ENCODE data around the gene LARGE1. TPM values are rescaled to one million over a fixed set of nuclear protein-coding genes. Genes with fewer than 3 reads are reported as not detected.

Gene LARGE1
- total RNA-seq, 1 donor, result 22.8 TPM

DNA sequence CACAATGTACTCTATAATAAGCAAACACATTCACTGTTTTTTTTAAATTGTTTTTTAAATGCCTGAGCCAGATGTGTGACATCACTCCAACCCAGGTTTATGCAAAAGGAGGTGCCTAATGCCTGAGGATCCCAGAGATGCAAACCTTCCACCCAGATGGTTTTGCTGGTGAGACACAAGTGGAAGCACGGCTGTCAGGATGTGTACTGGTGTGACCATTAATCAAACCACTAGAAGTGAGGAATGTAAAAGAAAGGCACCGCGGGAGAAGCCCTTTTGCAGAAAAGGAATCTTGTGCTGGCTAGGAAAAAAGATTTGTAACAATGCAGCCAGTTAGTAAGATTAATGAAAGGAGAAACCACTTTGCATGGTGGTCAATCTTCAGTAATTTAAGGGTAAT is 407.4 kb downstream of the LARGE1 start:
- no peaks in the 10 kb centered on the region for H3K36me3 ChIP-seq (ENCODE audit: insufficient read depth, low read length)
- no peak overlapping the region for H3K4me2 ChIP-seq (ENCODE audit: insufficient read depth, low read length)
- no peak overlapping the region for H2AFZ ChIP-seq (ENCODE audit: low read length)
- H3K27ac ChIP-seq (ENCODE audit: low read depth, low read length), result no peak overlapping the region
- TF ChIP-seq, protein P1, sequence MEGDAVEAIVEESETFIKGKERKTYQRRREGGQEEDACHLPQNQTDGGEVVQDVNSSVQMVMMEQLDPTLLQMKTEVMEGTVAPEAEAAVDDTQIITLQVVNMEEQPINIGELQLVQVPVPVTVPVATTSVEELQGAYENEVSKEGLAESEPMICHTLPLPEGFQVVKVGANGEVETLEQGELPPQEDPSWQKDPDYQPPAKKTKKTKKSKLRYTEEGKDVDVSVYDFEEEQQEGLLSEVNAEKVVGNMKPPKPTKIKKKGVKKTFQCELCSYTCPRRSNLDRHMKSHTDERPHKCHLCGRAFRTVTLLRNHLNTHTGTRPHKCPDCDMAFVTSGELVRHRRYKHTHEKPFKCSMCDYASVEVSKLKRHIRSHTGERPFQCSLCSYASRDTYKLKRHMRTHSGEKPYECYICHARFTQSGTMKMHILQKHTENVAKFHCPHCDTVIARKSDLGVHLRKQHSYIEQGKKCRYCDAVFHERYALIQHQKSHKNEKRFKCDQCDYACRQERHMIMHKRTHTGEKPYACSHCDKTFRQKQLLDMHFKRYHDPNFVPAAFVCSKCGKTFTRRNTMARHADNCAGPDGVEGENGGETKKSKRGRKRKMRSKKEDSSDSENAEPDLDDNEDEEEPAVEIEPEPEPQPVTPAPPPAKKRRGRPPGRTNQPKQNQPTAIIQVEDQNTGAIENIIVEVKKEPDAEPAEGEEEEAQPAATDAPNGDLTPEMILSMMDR (IDR thresholded peaks at IDR 0.05; ENCODE audit: extremely low read depth, low read depth, low read length), result no peak
- no peaks in the 10 kb centered on the region for H3K4me1 ChIP-seq (ENCODE audit: insufficient read depth, low read length)
- no peak overlapping the region for H3K4me3 ChIP-seq (ENCODE audit: insufficient read depth, low read length)
- no peaks in the 10 kb centered on the region for H3K79me2 ChIP-seq (ENCODE audit: insufficient read depth, low read length)
- no peaks in the 10 kb centered on the region for H3K27me3 ChIP-seq (ENCODE audit: insufficient read depth, low read length)
- no peaks in the 10 kb centered on the region for H3K9me3 ChIP-seq (ENCODE audit: low read depth, low read length)
- no peaks in the 10 kb centered on the region for H4K20me1 ChIP-seq (ENCODE audit: insufficient read depth, low read length)
- DNase-seq (ENCODE audit: insufficient read length, low spot score, missing footprints), result no peak

DNA sequence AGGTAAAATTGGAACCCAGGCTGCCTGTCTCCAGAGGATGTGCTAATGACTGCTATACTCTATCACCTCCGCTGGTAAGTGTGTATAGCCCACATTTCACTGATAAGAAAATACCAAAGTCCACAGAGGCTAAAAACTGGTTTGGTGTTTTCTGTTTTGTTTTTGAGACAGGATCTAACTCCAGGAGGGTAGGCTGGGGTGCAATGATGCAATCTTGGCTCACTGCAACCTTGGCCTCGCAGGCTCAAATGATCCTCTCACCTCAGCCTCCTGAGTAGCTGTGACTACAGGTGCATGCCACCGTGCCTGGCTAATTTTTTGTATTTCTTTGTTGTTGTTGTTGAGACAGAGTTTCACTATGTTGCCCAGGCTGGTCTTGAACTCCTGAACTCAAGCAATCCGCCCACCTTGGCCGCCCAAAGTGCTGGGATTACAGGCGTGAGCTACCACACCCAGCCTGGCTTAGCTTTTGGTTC is 409.8 kb downstream of the LARGE1 start:
- Histone ChIP-seq H3K4me3 (ENCODE audit: insufficient read depth, low read length) (no peak overlapping the region), H2AFZ (ENCODE audit: low read length) (no peak overlapping the region), H3K4me1 (ENCODE audit: insufficient read depth, low read length) (no peaks in the 10 kb centered on the region), H3K36me3 (ENCODE audit: insufficient read depth, low read length) (no peaks in the 10 kb centered on the region), H3K27me3 (ENCODE audit: insufficient read depth, low read length) (no peaks in the 10 kb centered on the region), H3K27ac (ENCODE audit: low read depth, low read length) (no peak overlapping the region), H3K9me3 (ENCODE audit: low read depth, low read length) (no peaks in the 10 kb centered on the region), H4K20me1 (ENCODE audit: insufficient read depth, low read length) (no peaks in the 10 kb centered on the region), H3K4me2 (ENCODE audit: insufficient read depth, low read length) (no peak overlapping the region), H3K79me2 (ENCODE audit: insufficient read depth, low read length) (no peaks in the 10 kb centered on the region)
- DNase-seq (ENCODE audit: insufficient read length, low spot score, missing footprints), result no peak
- TF ChIP-seq, protein P1 (IDR thresholded peaks at IDR 0.05; ENCODE audit: extremely low read depth, low read depth, low read length), result no peak

DNA sequence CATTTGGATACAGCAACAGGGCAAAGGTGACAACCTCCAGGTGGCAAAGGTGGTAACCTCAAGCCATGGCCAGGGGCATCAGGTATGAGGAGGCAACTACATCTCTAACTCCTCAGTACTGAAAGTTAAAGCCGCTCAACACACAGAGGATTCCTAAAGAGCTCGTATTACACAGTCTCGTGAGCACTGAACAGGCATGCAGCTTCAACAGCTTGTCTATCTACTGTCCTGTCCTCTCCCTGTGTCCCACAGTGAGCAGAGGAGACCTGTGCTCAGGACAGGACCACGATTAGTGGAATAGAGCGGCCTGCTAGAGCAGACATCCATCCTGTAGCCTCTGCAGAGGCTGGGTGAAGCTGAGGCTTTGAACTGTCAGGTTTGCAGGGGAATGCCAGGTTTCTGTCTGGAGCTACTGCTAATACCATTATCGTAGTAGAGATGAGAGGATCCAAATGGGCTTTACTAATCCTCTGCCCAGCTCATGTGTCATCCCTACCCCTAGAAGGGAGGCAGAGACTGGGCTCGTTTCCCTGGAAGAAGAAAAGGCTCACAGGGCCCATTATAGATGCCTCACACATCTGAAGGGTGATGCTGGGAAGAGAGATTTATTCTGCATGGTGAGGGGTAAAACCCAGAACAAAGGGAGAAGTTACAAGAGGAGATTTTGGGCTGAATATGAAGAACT is 415.2 kb downstream of the LARGE1 start:
- H3K79me2 ChIP-seq (ENCODE audit: insufficient read depth, low read length), result no peaks in the 10 kb centered on the region
- H3K4me3 ChIP-seq (ENCODE audit: insufficient read depth, low read length), result no peak overlapping the region
- TF ChIP-seq, protein P1 (IDR thresholded peaks at IDR 0.05; ENCODE audit: extremely low read depth, low read depth, low read length), result no peak
- no peak overlapping the region for H3K27ac ChIP-seq (ENCODE audit: low read depth, low read length)
- no peaks in the 10 kb centered on the region for H3K36me3 ChIP-seq (ENCODE audit: insufficient read depth, low read length)
- H3K4me2 ChIP-seq (ENCODE audit: insufficient read depth, low read length), result no peak overlapping the region
- H4K20me1 ChIP-seq (ENCODE audit: insufficient read depth, low read length), result no peaks in the 10 kb centered on the region
- H3K4me1 ChIP-seq (ENCODE audit: insufficient read depth, low read length), result no peaks in the 10 kb centered on the region
- H3K9me3 ChIP-seq (ENCODE audit: low read depth, low read length), result no peaks in the 10 kb centered on the region
- H3K27me3 ChIP-seq (ENCODE audit: insufficient read depth, low read length), result no peaks in the 10 kb centered on the region
- no peak overlapping the region for H2AFZ ChIP-seq (ENCODE audit: low read length)
- no peak for DNase-seq (ENCODE audit: insufficient read length, low spot score, missing footprints)

DNA sequence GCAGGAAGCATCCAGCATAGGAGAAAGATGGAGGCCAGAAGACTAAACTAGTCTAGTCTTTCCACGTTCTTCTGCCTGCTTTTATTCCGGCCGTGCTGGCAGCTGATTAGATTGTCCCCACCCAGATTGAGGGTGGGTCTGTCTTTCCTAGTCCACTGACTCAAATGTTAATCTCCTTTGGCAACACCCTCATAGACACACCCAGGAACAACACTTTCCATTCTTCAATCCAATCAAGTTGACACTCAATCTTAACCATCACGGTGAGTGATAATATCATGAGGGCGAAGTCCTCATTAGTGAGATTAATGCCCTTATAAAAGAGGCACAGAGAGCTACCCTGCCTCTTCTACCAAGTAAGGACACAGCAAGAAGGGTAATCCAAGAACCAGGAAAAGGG is 424.2 kb downstream of the LARGE1 start:
- Histone ChIP-seq H3K4me1 (ENCODE audit: insufficient read depth, low read length) (no peaks in the 10 kb centered on the region), H3K27ac (ENCODE audit: low read depth, low read length) (no peak overlapping the region), H3K79me2 (ENCODE audit: insufficient read depth, low read length) (no peaks in the 10 kb centered on the region), H3K27me3 (ENCODE audit: insufficient read depth, low read length) (no peaks in the 10 kb centered on the region), H3K9me3 (ENCODE audit: low read depth, low read length) (no peaks in the 10 kb centered on the region), H2AFZ (ENCODE audit: low read length) (no peak overlapping the region), H3K4me3 (ENCODE audit: insufficient read depth, low read length) (no peak overlapping the region), H3K4me2 (ENCODE audit: insufficient read depth, low read length) (no peak overlapping the region), H3K36me3 (ENCODE audit: insufficient read depth, low read length) (no peaks in the 10 kb centered on the region), H4K20me1 (ENCODE audit: insufficient read depth, low read length) (no peaks in the 10 kb centered on the region)
- DNase-seq (ENCODE audit: insufficient read length, low spot score, missing footprints), result no peak
- TF ChIP-seq, protein P1 (IDR thresholded peaks at IDR 0.05; ENCODE audit: extremely low read depth, low read depth, low read length), result no peak

Data from osteoblast (primary cell).